HFFc6 (cell line): ENCODE data around the gene IMP4. TPM values are rescaled to one million over a fixed set of nuclear protein-coding genes. Genes with fewer than 3 reads are reported as not detected.

Source experiments
- DNase-seq: peaks from one replicate; pipeline ENCODE4 v3.0.0-alpha.2; 2018
- H3K27ac Mint-ChIP-seq: 2 replicates; pipeline ENCODE4 v1.8.0; 2020; ENCODE audit warnings: mild to moderate bottlenecking, mixed read lengths
- H3K27me3 Mint-ChIP-seq: 2 replicates; pipeline ENCODE4 v1.8.0; 2021; ENCODE audit warnings: mild to moderate bottlenecking, moderate library complexity, mixed read lengths; ENCODE audit not compliant: insufficient read depth
- H3K36me3 Mint-ChIP-seq: 2 replicates; pipeline ENCODE4 v1.8.0; 2021; ENCODE audit warnings: low read depth, mixed read lengths
- H3K4me1 Mint-ChIP-seq: 2 replicates; pipeline ENCODE4 v1.8.0; 2020; ENCODE audit warnings: low read depth, mixed read lengths
- H3K4me3 Mint-ChIP-seq: 2 replicates; pipeline ENCODE4 v1.8.0; 2020; ENCODE audit warnings: mild to moderate bottlenecking, moderate library complexity, mixed read lengths
- H3K9me3 Mint-ChIP-seq: 2 replicates; pipeline ENCODE4 v1.8.0; 2020; ENCODE audit warnings: mild to moderate bottlenecking, mixed read lengths
- total RNA-seq, 6 experiments: library from RNA; stranded (reverse); fragmentation: NEBNext Ultra II Directional; extraction: Animal tissue kit (Norgen Biotek cat#: 25700); gene quantifications; 2 replicates in 1 of 6; 3 replicates in 5 of 6; pipeline ENCODE4 v1.2.3, GENCODE V29; 2021
- TF ChIP-seq, protein P1 (sequence below): fragments of 200-600 bp; sonication (generic); IDR thresholded peaks from 2 replicates; pipeline ENCODE4 v1.5.0; 2021; ENCODE audit warnings: antibody characterized with exemption, mild to moderate bottlenecking

Gene IMP4
- total RNA-seq, 6 experiments from 2014 or later, result 79.9 to 103 (median 90.4) TPM

DNA sequence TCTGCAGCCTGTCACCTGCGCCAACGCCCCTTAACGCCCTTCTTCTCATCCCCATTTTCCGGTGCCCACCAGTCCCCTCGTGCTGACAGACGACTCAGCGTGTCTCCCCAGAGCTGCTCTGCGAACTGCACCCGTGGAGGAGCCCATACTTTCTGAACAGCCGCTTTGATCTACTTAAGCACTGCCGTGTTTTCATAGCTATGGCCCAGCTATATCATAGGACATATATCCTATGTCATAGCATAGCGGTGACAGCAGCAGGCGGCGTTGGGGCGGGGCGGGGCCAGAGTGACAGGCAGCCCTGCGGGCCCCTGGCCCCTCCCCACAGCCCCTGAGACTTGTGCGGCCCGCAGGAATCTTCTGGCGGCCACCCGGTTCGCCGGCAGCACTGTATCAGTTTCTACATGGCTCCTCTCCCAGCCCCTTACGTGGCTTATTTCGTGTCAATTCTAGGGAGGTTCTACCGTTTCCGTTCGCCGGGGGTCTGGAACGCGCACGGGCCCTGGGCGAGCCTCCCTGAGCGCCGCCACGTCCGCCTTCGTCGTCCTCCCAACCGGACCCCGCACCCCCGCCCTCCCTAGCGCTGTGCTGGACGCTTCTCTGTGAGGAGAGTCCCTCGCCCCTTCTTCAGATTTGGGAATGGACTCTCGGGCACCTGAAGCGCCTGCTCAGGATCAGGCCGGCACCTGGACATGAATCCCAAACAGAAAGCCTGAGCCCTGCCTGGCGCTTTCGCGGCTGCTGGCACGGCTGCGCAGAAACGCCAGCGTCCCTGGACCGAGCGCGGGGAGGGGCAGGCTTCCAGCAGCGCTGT is 48.6 kb downstream of the IMP4 start:
- no peaks in the 10 kb centered on the region; the same call in 1 of the 2 replicates for H3K36me3 Mint-ChIP-seq

DNA sequence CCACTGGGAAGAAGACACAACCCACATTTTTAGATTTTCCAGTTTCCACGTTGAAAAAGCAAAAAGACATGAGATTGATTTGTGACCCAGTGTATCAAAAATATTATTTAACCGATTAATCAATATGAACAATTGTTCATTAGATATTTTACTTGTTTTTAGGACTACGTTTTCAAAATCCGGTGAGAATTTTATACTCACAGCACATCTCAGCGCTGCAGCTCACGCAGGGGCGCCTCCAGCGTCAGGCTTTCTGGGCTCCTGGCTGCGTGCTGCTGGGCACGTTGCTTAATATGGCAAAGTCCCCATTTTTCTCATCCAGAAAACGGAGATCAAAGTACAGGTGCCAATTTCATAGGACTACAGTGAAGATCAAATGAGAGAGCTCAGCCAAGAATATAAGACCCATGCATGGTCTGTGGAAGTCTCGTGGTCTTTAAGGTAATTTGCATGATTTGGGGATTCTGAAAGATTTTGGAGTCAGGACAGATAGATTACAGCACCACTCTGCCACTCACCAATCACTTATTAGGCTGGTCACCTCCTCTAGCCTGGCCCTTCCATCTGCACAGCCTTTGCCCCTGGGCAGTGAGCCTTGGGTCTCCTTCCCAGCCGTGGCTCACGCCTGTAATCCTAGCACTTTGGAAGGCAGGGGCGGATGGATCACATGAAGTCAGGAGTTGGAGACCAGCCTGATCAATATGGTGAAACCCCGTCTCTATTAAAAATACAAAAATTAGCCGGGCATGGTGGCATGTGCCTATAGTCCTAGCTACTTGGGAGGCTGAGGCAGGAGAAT is 49.4 kb downstream of the IMP4 start:
- H3K36me3 Mint-ChIP-seq, result no peaks in the 10 kb centered on the region; the same call in 1 of the 2 replicates
- H3K27ac Mint-ChIP-seq, result peak overlapping the region; percentile 85
- peaks cover 20% of the 10 kb centered on the region for H3K4me1 Mint-ChIP-seq
- DNase-seq, result no peak
- no peaks in the 10 kb centered on the region for H3K9me3 Mint-ChIP-seq
- TF ChIP-seq, protein P1, sequence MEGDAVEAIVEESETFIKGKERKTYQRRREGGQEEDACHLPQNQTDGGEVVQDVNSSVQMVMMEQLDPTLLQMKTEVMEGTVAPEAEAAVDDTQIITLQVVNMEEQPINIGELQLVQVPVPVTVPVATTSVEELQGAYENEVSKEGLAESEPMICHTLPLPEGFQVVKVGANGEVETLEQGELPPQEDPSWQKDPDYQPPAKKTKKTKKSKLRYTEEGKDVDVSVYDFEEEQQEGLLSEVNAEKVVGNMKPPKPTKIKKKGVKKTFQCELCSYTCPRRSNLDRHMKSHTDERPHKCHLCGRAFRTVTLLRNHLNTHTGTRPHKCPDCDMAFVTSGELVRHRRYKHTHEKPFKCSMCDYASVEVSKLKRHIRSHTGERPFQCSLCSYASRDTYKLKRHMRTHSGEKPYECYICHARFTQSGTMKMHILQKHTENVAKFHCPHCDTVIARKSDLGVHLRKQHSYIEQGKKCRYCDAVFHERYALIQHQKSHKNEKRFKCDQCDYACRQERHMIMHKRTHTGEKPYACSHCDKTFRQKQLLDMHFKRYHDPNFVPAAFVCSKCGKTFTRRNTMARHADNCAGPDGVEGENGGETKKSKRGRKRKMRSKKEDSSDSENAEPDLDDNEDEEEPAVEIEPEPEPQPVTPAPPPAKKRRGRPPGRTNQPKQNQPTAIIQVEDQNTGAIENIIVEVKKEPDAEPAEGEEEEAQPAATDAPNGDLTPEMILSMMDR, result no peak
- H3K27me3 Mint-ChIP-seq, result no peaks in the 10 kb centered on the region; the same call in none of the 2 replicates
- peak overlapping the region; percentile 86 for H3K4me3 Mint-ChIP-seq

More for the DNA sequence above, 48.6 kb downstream of the IMP4 start:
- peak; percentile 63 for DNase-seq
- H3K27ac Mint-ChIP-seq, result peak overlapping the region; percentile 85
- no peaks in the 10 kb centered on the region; the same call in 1 of the 2 replicates for H3K27me3 Mint-ChIP-seq
- peak overlapping the region; percentile 86 for H3K4me3 Mint-ChIP-seq
- TF ChIP-seq, protein P1, result no peak
- H3K9me3 Mint-ChIP-seq, result no peaks in the 10 kb centered on the region
- peaks cover 20% of the 10 kb centered on the region for H3K4me1 Mint-ChIP-seq

DNA sequence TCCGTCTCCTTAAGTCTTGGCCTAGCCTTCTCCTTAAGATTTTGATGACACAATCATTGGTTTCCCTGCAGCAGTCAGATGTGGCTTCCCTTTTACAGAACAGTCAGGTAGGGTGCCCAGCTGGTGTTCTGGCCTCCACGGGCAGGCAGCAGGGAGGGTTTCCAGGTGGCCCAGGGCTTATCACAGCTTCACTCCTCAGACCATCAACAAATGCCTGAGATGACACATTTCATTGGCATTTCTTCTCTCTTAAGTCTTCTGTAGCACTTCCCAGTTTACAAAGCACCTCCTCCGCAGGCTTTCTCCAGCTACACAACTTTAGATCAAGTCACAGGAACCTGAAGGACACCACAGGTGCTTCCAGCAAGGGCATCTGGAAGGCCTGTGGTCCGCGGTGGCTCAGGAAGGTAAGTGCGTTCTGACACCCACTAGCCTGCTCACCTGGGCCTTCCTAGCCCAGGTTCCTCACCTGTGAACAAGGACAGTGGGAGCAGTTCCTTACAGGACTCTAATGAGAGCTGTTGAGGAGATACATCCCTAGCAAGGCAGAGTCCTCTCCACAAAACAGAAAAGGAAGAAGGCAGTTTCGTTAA is 50.7 kb downstream of the IMP4 start:
- TF ChIP-seq, protein P1, result no peak
- H3K9me3 Mint-ChIP-seq, result no peaks in the 10 kb centered on the region
- H3K4me1 Mint-ChIP-seq, result peaks cover 20% of the 10 kb centered on the region
- H3K36me3 Mint-ChIP-seq, result no peaks in the 10 kb centered on the region; the same call in 1 of the 2 replicates
- no peaks in the 10 kb centered on the region; the same call in none of the 2 replicates for H3K27me3 Mint-ChIP-seq
- H3K27ac Mint-ChIP-seq, result no peak overlapping the region
- DNase-seq, result no peak
- no peak overlapping the region for H3K4me3 Mint-ChIP-seq

Other genes starting within 250 kb of the IMP4 start
- not detected for gene POTEF, start 213.7 kb upstream of the IMP4 start, total RNA-seq
- gene CCDC74B, start 197.8 kb upstream of the IMP4 start, total RNA-seq, result 1 to 10 TPM; 3.1 to 6.3 (median 5.0) TPM
- 10 to 100 TPM; 59.9 to 75.3 (median 64.6) TPM for gene SMPD4, start 161.3 kb upstream of the IMP4 start, total RNA-seq
- 100 to 1,000 TPM; 259 to 361 (median 309) TPM for gene MZT2B, start 160.6 kb upstream of the IMP4 start, total RNA-seq
- not detected for gene TUBA3E, start 144.5 kb upstream of the IMP4 start, total RNA-seq
- gene PTPN18, start 13.2 kb downstream of the IMP4 start, total RNA-seq, result 10 to 100 TPM; 15.5 to 18.9 (median 17.5) TPM
- not detected for gene POTEI, start 166.4 kb downstream of the IMP4 start, total RNA-seq
- not detected for gene CFC1B, start 178.3 kb downstream of the IMP4 start, total RNA-seq